Stomach smooth muscle (tissue), 2 donors: ENCODE results near the gene ZNF280C.

ENCODE experiments used
- H3K27ac ChIP-seq: one replicate; pipeline ENCODE4 v1.7.0; 2013; ENCODE audit warnings: mild to moderate bottlenecking, low read length, inconsistent platforms
- H3K27me3 ChIP-seq, 2 donors: one replicate each; pipeline ENCODE4 v1.7.0; 2013; ENCODE audit warnings: low read length in 2 of 2; ENCODE audit not compliant: insufficient read depth in 2 of 2, control insufficient read depth in 1 of 2
- H3K36me3 ChIP-seq, 2 donors: one replicate each; pipeline ENCODE4 v1.7.0; 2013; ENCODE audit warnings: low read length in 2 of 2; ENCODE audit not compliant: control insufficient read depth in 2 of 2, insufficient read depth in 2 of 2
- H3K4me1 ChIP-seq: one replicate; pipeline ENCODE4 v1.7.0; 2013; ENCODE audit warnings: low read length; ENCODE audit not compliant: control insufficient read depth, insufficient read depth
- H3K4me3 ChIP-seq, 2 donors: one replicate each; pipeline ENCODE4 v1.7.0; 2013; ENCODE audit warnings: low read length in 2 of 2
- H3K9ac ChIP-seq, 2 donors: one replicate each; pipeline ENCODE4 v1.7.0; 2013; ENCODE audit warnings: low read length in 2 of 2, mild to moderate bottlenecking in 1 of 2
- H3K9me3 ChIP-seq, 2 donors: one replicate each; pipeline ENCODE4 v1.7.0; 2013; ENCODE audit warnings: low read length in 2 of 2; ENCODE audit not compliant: control insufficient read depth in 2 of 2
- donor health status: healthy.
- donor health status: Pancreatic carcinoma.

The ZNF280C gene

GRCh38 chrX:130166503-130166777 is 102.3 kb downstream of the ZNF280C start:
- H3K9ac ChIP-seq, result peak overlapping the region; percentile 73 to 74
- peak overlapping the region; percentile 80 for H3K27ac ChIP-seq
- H3K4me1 ChIP-seq, result peaks cover 4% of the 10 kb centered on the region
- peaks cover 0 to 2% of the 10 kb centered on the region in 2 donors for H3K27me3 ChIP-seq
- peak overlapping the region; percentile 71 to 80 for H3K4me3 ChIP-seq
- H3K9me3 ChIP-seq, result no peaks in the 10 kb centered on the region
- no peaks in the 10 kb centered on the region for H3K36me3 ChIP-seq

GRCh38 chrX:130165703-130166502 is 102.8 kb downstream of the ZNF280C start, which contains the start of gene AIFM1:
Gene AIFM1, minus strand, starts transcription at chrX:130165841. Its CDS starts 185 bp downstream, at chrX:130165656.
- Histone ChIP-seq H3K4me1 (peaks cover 2% of the 10 kb centered on the region), H3K4me3 (peak within 1 kb of the TSS; percentile 71 to 80), H3K9me3 (no peaks in the 10 kb centered on the region), H3K27ac (peak within 1 kb of the TSS; percentile 80), H3K36me3 (no peaks in the 10 kb centered on the region), H3K9ac (peak within 1 kb of the TSS; percentile 73 to 75), H3K27me3 (peaks cover 0 to 2% of the 10 kb centered on the region in 2 donors)

- H3K27ac ChIP-seq, result peak overlapping the region; percentile 80
- H3K9ac ChIP-seq, result peak overlapping the region; percentile 73 to 75
- peak overlapping the region; percentile 71 to 80 for H3K4me3 ChIP-seq
- peaks cover 0 to 2% of the 10 kb centered on the region in 2 donors for H3K27me3 ChIP-seq
- no peaks in the 10 kb centered on the region for H3K4me1 ChIP-seq
- H3K36me3 ChIP-seq, result no peaks in the 10 kb centered on the region
- no peaks in the 10 kb centered on the region for H3K9me3 ChIP-seq
Observed at GRCh38 chrX:130165181-130165702, 103.5 kb downstream of the ZNF280C start.

GRCh38 chrX:130163398-130163797 is 105.3 kb downstream of the ZNF280C start:
- H3K4me1 ChIP-seq, result no peaks in the 10 kb centered on the region
- no peaks in the 10 kb centered on the region for H3K36me3 ChIP-seq
- H3K27me3 ChIP-seq, result peaks cover 0 to 2% of the 10 kb centered on the region in 2 donors
- no peak overlapping the region for H3K27ac ChIP-seq
- H3K9ac ChIP-seq, result no peak overlapping the region
- no peak overlapping the region for H3K4me3 ChIP-seq
- no peaks in the 10 kb centered on the region for H3K9me3 ChIP-seq

- Histone ChIP-seq H3K9me3 (no peaks in the 10 kb centered on the region), H3K36me3 (no peaks in the 10 kb centered on the region), H3K4me1 (no peaks in the 10 kb centered on the region), H3K9ac (no peak overlapping the region), H3K27me3 (peaks cover 0 to 2% of the 10 kb centered on the region in 2 donors), H3K27ac (no peak overlapping the region), H3K4me3 (no peak overlapping the region)
Observed at GRCh38 chrX:130162094-130162735, 106.5 kb downstream of the ZNF280C start.

- H3K4me1 ChIP-seq, result no peaks in the 10 kb centered on the region
- H3K9ac ChIP-seq, result no peak overlapping the region
- no peak overlapping the region for H3K27ac ChIP-seq
- H3K4me3 ChIP-seq, result no peak overlapping the region
- H3K9me3 ChIP-seq, result no peaks in the 10 kb centered on the region
- H3K27me3 ChIP-seq, result no peaks in the 10 kb centered on the region
- peaks cover 0 to 2% of the 10 kb centered on the region in 2 donors for H3K36me3 ChIP-seq
Observed at GRCh38 chrX:130159776-130160175, 108.9 kb downstream of the ZNF280C start.

- Histone ChIP-seq H3K27me3 (no peaks in the 10 kb centered on the region), H3K9ac (no peak overlapping the region), H3K27ac (no peak overlapping the region), H3K36me3 (peaks cover 0 to 3% of the 10 kb centered on the region in 2 donors), H3K9me3 (no peaks in the 10 kb centered on the region), H3K4me1 (no peaks in the 10 kb centered on the region), H3K4me3 (no peak overlapping the region)
Observed at GRCh38 chrX:130158311-130158710, 110.4 kb downstream of the ZNF280C start.

- no peaks in the 10 kb centered on the region for H3K27me3 ChIP-seq
- no peak overlapping the region for H3K9ac ChIP-seq
- no peak overlapping the region for H3K4me3 ChIP-seq
- no peak overlapping the region for H3K27ac ChIP-seq
- no peaks in the 10 kb centered on the region for H3K9me3 ChIP-seq
- H3K4me1 ChIP-seq, result no peaks in the 10 kb centered on the region
- peaks cover 0 to 3% of the 10 kb centered on the region in 2 donors for H3K36me3 ChIP-seq
Observed at GRCh38 chrX:130155564-130155963, 113.1 kb downstream of the ZNF280C start.
